Measurements from ENCODE around the gene BLZF1.
"Not testable (repeated sequence)": the region's sequence is repeated elsewhere in the genome, so short reads cannot be mapped to it uniquely, and the experiment has no call there.

Gene BLZF1

GRCh38 chr1:169392406-169392805, 24.4 kb downstream of the BLZF1 start:
- no peak overlapping the region for H2AFZ ChIP-seq (ENCODE audit: low read depth, low read length, severe bottlenecking)
- no peak overlapping the region for H3K4me3 ChIP-seq (ENCODE audit: insufficient read depth, low read length, poor library complexity, severe bottlenecking)
- H3K27ac ChIP-seq (ENCODE audit: low read depth, low read length): no peak overlapping the region
- H3K79me2 ChIP-seq (ENCODE audit: insufficient read depth, low read length): no peaks in the 10 kb centered on the region
- H3K4me2 ChIP-seq (ENCODE audit: low read depth, low read length, poor library complexity, severe bottlenecking): no peak overlapping the region
- H3K27me3 ChIP-seq (ENCODE audit: low read length): no peaks in the 10 kb centered on the region
- TF ChIP-seq CTCF (IDR thresholded peaks at IDR 0.05; ENCODE audit: insufficient read depth, low read length, poor library complexity, severe bottlenecking) (no peak), EZH2phosphoT487 (conservative IDR thresholded peaks at IDR 0.05; ENCODE audit: low read length) (no peak)
- no peak overlapping the region for H3K9ac ChIP-seq (ENCODE audit: low read length)
- no peaks in the 10 kb centered on the region for H4K20me1 ChIP-seq (ENCODE audit: low read depth, low read length)
- no peaks in the 10 kb centered on the region for H3K9me2 ChIP-seq (replicated peaks; ENCODE audit: insufficient read depth, low read length)
- H3K36me3 ChIP-seq (ENCODE audit: low read length): no peaks in the 10 kb centered on the region; the same call in 1 of the 2 replicates
- H3F3A ChIP-seq (ENCODE audit: insufficient read depth): no peaks in the 10 kb centered on the region
- H3K9me3 ChIP-seq (ENCODE audit: insufficient read depth, low read length): no peaks in the 10 kb centered on the region

- Histone ChIP-seq H3K4me3 (ENCODE audit: insufficient read depth, low read length, poor library complexity, severe bottlenecking) (no peak overlapping the region), H3K36me3 (ENCODE audit: low read length) (no peaks in the 10 kb centered on the region), H3K4me2 (ENCODE audit: low read depth, low read length, poor library complexity, severe bottlenecking) (no peak overlapping the region), H2AFZ (ENCODE audit: low read depth, low read length, severe bottlenecking) (no peak overlapping the region), H3F3A (ENCODE audit: insufficient read depth) (no peaks in the 10 kb centered on the region), H3K9me2 (replicated peaks; ENCODE audit: insufficient read depth, low read length) (no peaks in the 10 kb centered on the region), H3K79me2 (ENCODE audit: insufficient read depth, low read length) (no peaks in the 10 kb centered on the region), H3K27ac (ENCODE audit: low read depth, low read length) (no peak overlapping the region), H3K27me3 (ENCODE audit: low read length) (no peaks in the 10 kb centered on the region), H3K9ac (ENCODE audit: low read length) (no peak overlapping the region), H4K20me1 (ENCODE audit: low read depth, low read length) (no peaks in the 10 kb centered on the region), H3K9me3 (ENCODE audit: insufficient read depth, low read length) (no peaks in the 10 kb centered on the region)
- TF ChIP-seq EZH2phosphoT487 (conservative IDR thresholded peaks at IDR 0.05; ENCODE audit: low read length) (no peak), CTCF (IDR thresholded peaks at IDR 0.05; ENCODE audit: insufficient read depth, low read length, poor library complexity, severe bottlenecking) (no peak)
Observed at GRCh38 chr1:169395955-169396354, 28.0 kb downstream of the BLZF1 start.

GRCh38 chr1:169402578-169402977, 34.6 kb downstream of the BLZF1 start:
- not testable (repeated sequence) for H3K4me3 ChIP-seq (ENCODE audit: insufficient read depth, low read length, poor library complexity, severe bottlenecking); H3K79me2 ChIP-seq (ENCODE audit: insufficient read depth, low read length); H3K27me3 ChIP-seq (ENCODE audit: low read length); H2AFZ ChIP-seq (ENCODE audit: low read depth, low read length, severe bottlenecking); H3K9me2 ChIP-seq (replicated peaks; ENCODE audit: insufficient read depth, low read length); H3K36me3 ChIP-seq (ENCODE audit: low read length); H3F3A ChIP-seq (ENCODE audit: insufficient read depth); H4K20me1 ChIP-seq (ENCODE audit: low read depth, low read length); H3K9me3 ChIP-seq (ENCODE audit: insufficient read depth, low read length); H3K27ac ChIP-seq (ENCODE audit: low read depth, low read length); H3K4me2 ChIP-seq (ENCODE audit: low read depth, low read length, poor library complexity, severe bottlenecking); H3K9ac ChIP-seq (ENCODE audit: low read length)

- H3K27ac ChIP-seq (ENCODE audit: low read depth, low read length); H4K20me1 ChIP-seq (ENCODE audit: low read depth, low read length); H3K9me3 ChIP-seq (ENCODE audit: insufficient read depth, low read length); H3K36me3 ChIP-seq (ENCODE audit: low read length); H3K27me3 ChIP-seq (ENCODE audit: low read length); H2AFZ ChIP-seq (ENCODE audit: low read depth, low read length, severe bottlenecking); H3F3A ChIP-seq (ENCODE audit: insufficient read depth); H3K79me2 ChIP-seq (ENCODE audit: insufficient read depth, low read length); H3K9me2 ChIP-seq (replicated peaks; ENCODE audit: insufficient read depth, low read length); H3K4me2 ChIP-seq (ENCODE audit: low read depth, low read length, poor library complexity, severe bottlenecking); H3K9ac ChIP-seq (ENCODE audit: low read length); H3K4me3 ChIP-seq (ENCODE audit: insufficient read depth, low read length, poor library complexity, severe bottlenecking): not testable (repeated sequence)
Observed at GRCh38 chr1:169408340-169408739, 40.3 kb downstream of the BLZF1 start.
